ENCODE data around the gene PIAS4.

DNA sequence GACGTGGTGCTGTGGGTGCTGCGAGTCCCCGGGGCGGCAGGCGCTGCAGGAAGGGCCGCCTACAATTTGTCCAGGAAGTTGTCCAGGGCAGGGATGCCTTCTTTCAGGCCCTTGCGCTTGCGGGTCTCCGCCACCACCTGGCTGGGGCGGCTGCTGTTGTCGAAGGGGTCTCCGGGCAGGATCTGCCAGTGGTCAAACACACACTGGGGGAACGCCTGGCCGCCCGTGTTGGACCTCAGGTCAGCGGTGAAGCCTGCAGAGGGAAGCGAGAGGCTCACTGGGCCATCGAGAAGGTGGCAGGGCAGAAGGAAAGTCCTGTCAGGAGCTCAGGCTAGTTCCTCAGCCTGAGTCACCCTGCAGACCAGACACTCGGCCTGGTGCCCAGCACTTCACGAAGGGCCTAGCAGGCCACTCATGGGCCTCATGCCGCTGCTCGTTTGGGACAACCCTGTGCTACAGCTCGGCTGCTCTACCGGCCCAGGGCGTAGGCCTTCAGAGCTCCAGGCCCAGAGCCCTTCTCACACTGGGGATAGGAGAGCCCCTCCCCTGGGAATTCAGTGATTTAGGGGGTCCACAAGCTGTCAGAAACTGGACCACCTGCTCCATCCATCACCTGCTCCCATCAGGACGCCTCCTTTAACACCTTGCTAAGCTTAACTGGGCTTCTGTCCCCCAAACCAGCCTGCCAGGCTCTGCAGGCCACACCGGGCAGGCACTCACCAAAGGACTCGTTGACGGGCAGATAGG lies 30.9 kb upstream of the PIAS4 start:
- no peak for TF ChIP-seq POLR2A (IDR thresholded peaks at IDR 0.05)
- no peak for TF ChIP-seq CTCF (IDR thresholded peaks at IDR 0.05)
